GM23248 (cell line): Measurements from ENCODE around the gene CTDSP1. TPM values are rescaled to one million over a fixed set of nuclear protein-coding genes. Genes with fewer than 3 reads are reported as not detected.

ENCODE experiments used
- DNase-seq: peaks from one replicate; pipeline ENCODE4 v3.0.0-alpha.2; 2015
- H2AFZ ChIP-seq: fragments of 200-600 bp; sonication (generic); 2 replicates; pipeline ENCODE4 v1.6.1; 2016; ENCODE audit warnings: antibody characterized with exemption
- H3F3A ChIP-seq: fragments of 200-600 bp; sonication (generic); 2 replicates; pipeline ENCODE4 v1.6.1; 2016; ENCODE audit warnings: mild to moderate bottlenecking, antibody characterized with exemption, mixed run types; ENCODE audit not compliant: insufficient read depth
- H3K27ac ChIP-seq: fragments of 200-600 bp; sonication (generic); 2 replicates; pipeline ENCODE4 v1.5.1; 2016; ENCODE audit warnings: mild to moderate bottlenecking
- H3K27me3 ChIP-seq: fragments of 200-600 bp; sonication (generic); replicated peaks from 2 replicates; pipeline ENCODE4 v1.6.1; 2016; ENCODE audit warnings: mild to moderate bottlenecking; ENCODE audit not compliant: insufficient read depth
- H3K36me3 ChIP-seq: fragments of 200-600 bp; sonication (generic); 2 replicates; pipeline ENCODE4 v1.6.1; 2016; ENCODE audit warnings: low read depth, mild to moderate bottlenecking
- H3K4me1 ChIP-seq: fragments of 200-600 bp; sonication (generic); 2 replicates; pipeline ENCODE4 v1.6.1; 2016; ENCODE audit warnings: mild to moderate bottlenecking; ENCODE audit not compliant: insufficient read depth
- H3K4me2 ChIP-seq: fragments of 200-600 bp; sonication (generic); one replicate; pipeline ENCODE4 v1.6.1; 2016; ENCODE audit warnings: mild to moderate bottlenecking; ENCODE audit not compliant: unreplicated experiment
- H3K4me3 ChIP-seq: fragments of 200-600 bp; sonication (generic); 2 replicates; pipeline ENCODE4 v1.5.1; 2016; ENCODE audit warnings: mild to moderate bottlenecking
- H3K79me2 ChIP-seq: fragments of 200-600 bp; sonication (generic); 2 replicates; pipeline ENCODE4 v1.6.1; 2016; ENCODE audit warnings: mild to moderate bottlenecking; ENCODE audit not compliant: insufficient read depth
- H3K9ac ChIP-seq: fragments of 200-600 bp; sonication (generic); 2 replicates; pipeline ENCODE4 v1.6.1; 2016; ENCODE audit warnings: mild to moderate bottlenecking
- H3K9me2 ChIP-seq: fragments of 200-600 bp; sonication (generic); 2 replicates; pipeline ENCODE4 v1.6.1; 2016; ENCODE audit warnings: mixed run types, mild to moderate bottlenecking, moderate library complexity; ENCODE audit not compliant: insufficient read depth
- H3K9me3 ChIP-seq: fragments of 200-600 bp; sonication (generic); one replicate; pipeline ENCODE4 v1.6.1; 2017; ENCODE audit warnings: low read depth
- H4K20me1 ChIP-seq: fragments of 200-600 bp; sonication (generic); 2 replicates; pipeline ENCODE4 v1.6.0; 2016; ENCODE audit not compliant: insufficient read depth
- EZH2 ChIP-seq: fragments of 200-600 bp; sonication (generic); IDR thresholded peaks from 2 replicates; pipeline ENCODE4 v1.6.1; 2018; ENCODE audit warnings: antibody characterized with exemption, mild to moderate bottlenecking; ENCODE audit not compliant: insufficient read depth, poor library complexity, severe bottlenecking
- EZH2phosphoT487 ChIP-seq: fragments of 200-600 bp; sonication (generic); IDR thresholded peaks from 2 replicates; pipeline ENCODE4 v1.6.1; 2018; ENCODE audit warnings: antibody characterized with exemption, moderate library complexity, mild to moderate bottlenecking, low read depth; ENCODE audit not compliant: insufficient read depth
- WGBS, 2 experiments: methylation state at CpG; one replicate each; pipeline ENCODE4 v1.1.6; 2015 to 2017; ENCODE audit warnings: low lambda C conversion rate in 2 of 2, low coverage in 1 of 2; ENCODE audit errors: missing lambda C conversion rate in 2 of 2; 5-methylcytosine and 5-hydroxymethylcytosine counted together
- in situ Hi-C: fragments of 300-500 bp; cut with MboI; formaldehyde crosslinking; loops from 2 replicates; pipeline ENCODE4 v1.15.0; 2020
- polyA plus RNA-seq: library from polyadenylated mRNA; unstranded; fragments of >200 nt; fragmentation: Nextera tagmentation; extraction: Ambion mirVana; gene quantifications from 2 replicates; pipeline ENCODE4 v1.2.1, GENCODE V29; 2016
- total RNA-seq: library from RNA; depleted of rRNA; stranded (reverse); fragments of >200 nt; shearing (Covaris generic); gene quantifications from 2 replicates; pipeline ENCODE4 v1.2.3, GENCODE V29; 2014; rRNA removed

Gene CTDSP1, protein sequence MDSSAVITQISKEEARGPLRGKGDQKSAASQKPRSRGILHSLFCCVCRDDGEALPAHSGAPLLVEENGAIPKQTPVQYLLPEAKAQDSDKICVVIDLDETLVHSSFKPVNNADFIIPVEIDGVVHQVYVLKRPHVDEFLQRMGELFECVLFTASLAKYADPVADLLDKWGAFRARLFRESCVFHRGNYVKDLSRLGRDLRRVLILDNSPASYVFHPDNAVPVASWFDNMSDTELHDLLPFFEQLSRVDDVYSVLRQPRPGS
- total RNA-seq: 82.7 and 119 TPM in 2 replicates
- polyA plus RNA-seq: 28.5 and 31.0 TPM in 2 replicates

- Histone ChIP-seq H3K4me3 (peak within 1 kb of the TSS; percentile 98), H4K20me1 (no peaks in the 10 kb centered on the region), H3K4me2 (peak within 1 kb of the TSS; percentile 77), H3F3A (peaks cover 15% of the 10 kb centered on the region), H3K27ac (peak within 1 kb of the TSS; percentile 97), H3K9me3 (no peaks in the 10 kb centered on the region), H3K9me2 (no peaks in the 10 kb centered on the region), H3K4me1 (peaks cover 13% of the 10 kb centered on the region; the same call in 1 of the 2 replicates), H3K36me3 (0 out of 2 replicates have a peak, but pooled peaks cover 3% of the 10 kb centered on the region), H3K79me2 (peaks cover 40% of the 10 kb centered on the region), H2AFZ (peak within 1 kb of the TSS; percentile 62), H3K27me3 (no peaks in the 10 kb centered on the region), H3K9ac (peak within 1 kb of the TSS; percentile 99)
- DNase-seq: peak; percentile 99
- TF ChIP-seq EZH2phosphoT487: no peak
- no peak for TF ChIP-seq EZH2
- WGBS, 2 experiments: 0 to 1% methylated on average over 59 to 69 of the region's 78 CpGs
- in situ Hi-C loops: no loop called here
Observed at GRCh38 chr2:218399391-218400166, at the start of gene CTDSP1. TSS of gene CTDSP1 (plus strand) at chr2:218399868. CDS start at chr2:218400091, 223 bp downstream.

GRCh38 chr2:218354045-218354444 lies 45.6 kb upstream of the CTDSP1 start:
- H3K27ac ChIP-seq: no peak overlapping the region
- H3K36me3 ChIP-seq: no peaks in the 10 kb centered on the region
- WGBS, 2 experiments: 72 to 73% methylated on average over 14 of the region's 14 CpGs
- no peaks in the 10 kb centered on the region for H3K9me2 ChIP-seq
- no peak overlapping the region for H3K4me3 ChIP-seq
- no peaks in the 10 kb centered on the region for H3K4me1 ChIP-seq
- TF ChIP-seq EZH2 (no peak), EZH2phosphoT487 (no peak)
- H3K79me2 ChIP-seq: no peaks in the 10 kb centered on the region
- H3K9me3 ChIP-seq: no peaks in the 10 kb centered on the region
- no peak overlapping the region for H3K9ac ChIP-seq
- H3K27me3 ChIP-seq: no peaks in the 10 kb centered on the region
- H3K4me2 ChIP-seq: no peak overlapping the region
- in situ Hi-C loops: no loop called here
- H4K20me1 ChIP-seq: no peaks in the 10 kb centered on the region
- H2AFZ ChIP-seq: no peak overlapping the region
- no peaks in the 10 kb centered on the region for H3F3A ChIP-seq
- no peak for DNase-seq

- Histone ChIP-seq H3K27me3 (no peaks in the 10 kb centered on the region), H3K4me3 (no peak overlapping the region), H3K9ac (no peak overlapping the region), H3K27ac (no peak overlapping the region), H2AFZ (no peak overlapping the region), H3K36me3 (no peaks in the 10 kb centered on the region), H4K20me1 (no peaks in the 10 kb centered on the region), H3F3A (no peaks in the 10 kb centered on the region), H3K9me2 (no peaks in the 10 kb centered on the region), H3K9me3 (no peaks in the 10 kb centered on the region), H3K79me2 (no peaks in the 10 kb centered on the region), H3K4me1 (no peaks in the 10 kb centered on the region), H3K4me2 (no peak overlapping the region)
- TF ChIP-seq EZH2phosphoT487 (no peak), EZH2 (no peak)
- 53 to 58% methylated on average over 20 of the region's 20 CpGs for WGBS, 2 experiments
- no peak for DNase-seq
- in situ Hi-C loops: no loop called here
Observed at GRCh38 chr2:218354850-218355443, 44.7 kb upstream of the CTDSP1 start.

DNA sequence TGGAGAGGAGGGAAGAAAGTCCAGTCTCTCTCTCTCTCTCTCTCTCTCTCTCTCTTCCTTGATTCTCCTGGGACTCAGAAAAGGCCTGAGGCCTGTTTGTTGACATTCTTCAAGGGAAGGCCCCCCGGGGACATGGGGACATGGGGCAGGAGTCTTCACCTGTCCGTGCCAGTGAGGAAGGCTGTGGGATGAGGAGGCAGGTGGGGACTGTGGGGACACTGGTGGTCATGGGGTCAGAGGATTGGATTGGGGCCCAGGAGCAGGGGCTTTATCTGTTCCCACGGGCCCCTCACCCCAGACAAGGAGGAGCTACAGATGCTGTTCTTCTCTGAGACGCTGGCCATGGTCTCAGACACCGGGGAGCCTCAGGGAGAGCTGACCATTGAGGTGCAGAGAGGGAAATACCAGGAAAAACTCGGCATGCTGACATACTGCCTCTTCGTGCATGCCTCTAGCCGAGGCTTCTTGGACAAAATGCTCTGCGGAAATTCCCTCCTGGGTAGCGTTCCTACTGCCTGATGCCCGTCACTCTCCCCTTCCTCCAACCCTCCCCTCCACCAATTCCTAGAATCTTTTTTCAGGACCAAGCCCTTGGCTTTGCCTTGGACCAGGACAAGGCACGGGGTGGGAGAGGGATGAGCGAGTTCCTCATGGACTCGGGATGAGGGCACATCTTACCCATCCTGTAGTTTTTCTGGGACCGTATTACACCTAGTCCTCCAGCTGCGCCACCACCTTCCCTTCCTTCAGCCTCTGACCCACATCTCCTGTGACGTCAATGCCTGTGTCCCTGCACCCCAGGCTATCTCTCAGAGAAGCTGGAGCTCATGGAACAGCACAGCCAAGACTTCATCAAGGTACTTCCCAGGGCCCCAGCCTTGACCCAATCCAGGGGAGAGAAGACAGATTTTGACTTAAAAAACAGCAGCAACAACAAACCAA lies 42.2 kb upstream of the CTDSP1 start:
- Histone ChIP-seq H3K79me2 (no peaks in the 10 kb centered on the region), H3K9me3 (no peaks in the 10 kb centered on the region), H3K9ac (no peak overlapping the region), H3K36me3 (no peaks in the 10 kb centered on the region), H4K20me1 (no peaks in the 10 kb centered on the region), H3K4me2 (no peak overlapping the region), H3K27me3 (no peaks in the 10 kb centered on the region), H3K27ac (no peak overlapping the region), H2AFZ (no peak overlapping the region), H3K4me1 (no peaks in the 10 kb centered on the region), H3K4me3 (no peak overlapping the region), H3F3A (no peaks in the 10 kb centered on the region), H3K9me2 (no peaks in the 10 kb centered on the region)
- TF ChIP-seq EZH2 (no peak), EZH2phosphoT487 (no peak)
- in situ Hi-C loops: no loop called here
- DNase-seq: no peak
- 62 to 65% methylated on average over 16 to 17 of the region's 17 CpGs for WGBS, 2 experiments
